HEK293T (cell line): ENCODE results near the gene MRPS7.

Experiments used
- CTCF ChIA-PET: fragments of 350-600 bp; formaldehyde crosslinking; extraction: SDS; loops from one replicate; lab custom pipeline; 2021; ENCODE audit warnings: antibody characterized with exemption, inconsistent platforms; lab: Yijun Ruan, JAX
- POLR2A ChIA-PET: fragments of 350-600 bp; formaldehyde crosslinking; extraction: SDS; loops from one replicate; lab custom pipeline; 2020; ENCODE audit warnings: antibody characterized with exemption, inconsistent platforms; lab: Yijun Ruan, JAX
- DNase-seq: peaks from one replicate; pipeline ENCODE4 v3.0.0; 2012; ENCODE audit warnings: mixed read lengths; ENCODE audit errors: extremely low spot score
- ARNT ChIP-seq: fragments of 450-650 bp; IDR thresholded peaks from 2 replicates; pipeline ENCODE4 v1.6.1; 2017; ENCODE audit warnings: mild to moderate bottlenecking
- BHLHE40 ChIP-seq: fragments of 450-650 bp; IDR thresholded peaks from 2 replicates; pipeline ENCODE4 v1.6.1; 2016; ENCODE audit warnings: mild to moderate bottlenecking, moderate library complexity, borderline replicate concordance
- CTBP1 ChIP-seq: fragments of 450-650 bp; IDR thresholded peaks from 2 replicates; pipeline ENCODE4 v1.6.1; 2016; ENCODE audit warnings: borderline replicate concordance
- ELF4 ChIP-seq: fragments of 450-650 bp; IDR thresholded peaks from 2 replicates; pipeline ENCODE4 v1.6.1; 2017; ENCODE audit warnings: antibody characterized with exemption
- FOXA1 ChIP-seq: fragments of 450-650 bp; IDR thresholded peaks from 2 replicates; pipeline ENCODE4 v1.6.1; 2016; ENCODE audit warnings: mild to moderate bottlenecking
- FOXK2 ChIP-seq: fragments of 450-650 bp; IDR thresholded peaks from 2 replicates; pipeline ENCODE4 v1.6.1; 2016; ENCODE audit warnings: mild to moderate bottlenecking
- FOXM1 ChIP-seq: fragments of 450-650 bp; IDR thresholded peaks from 2 replicates; pipeline ENCODE4 v1.6.1; 2017; ENCODE audit warnings: mild to moderate bottlenecking, borderline replicate concordance
- HDGF ChIP-seq: fragments of 450-650 bp; IDR thresholded peaks from 2 replicates; pipeline ENCODE4 v1.6.1; 2017; ENCODE audit warnings: antibody characterized with exemption, borderline replicate concordance
- L3MBTL2 ChIP-seq: fragments of 450-650 bp; conservative IDR thresholded peaks from 2 replicates; pipeline ENCODE4 v1.6.1; 2016; ENCODE audit warnings: mild to moderate bottlenecking
- LEF1 ChIP-seq: fragments of 450-650 bp; IDR thresholded peaks from 2 replicates; pipeline ENCODE4 v1.6.1; 2017; ENCODE audit warnings: mild to moderate bottlenecking, borderline replicate concordance
- NFRKB ChIP-seq: fragments of 450-650 bp; IDR thresholded peaks from 2 replicates; pipeline ENCODE4 v1.6.1; 2016; ENCODE audit warnings: mild to moderate bottlenecking, moderate library complexity
- SP1 ChIP-seq: fragments of 450-650 bp; IDR thresholded peaks from 2 replicates; pipeline ENCODE4 v1.6.1; 2017
- SUZ12 ChIP-seq: fragments of 450-650 bp; IDR thresholded peaks from 2 replicates; pipeline ENCODE4 v1.6.1; 2016; ENCODE audit warnings: mild to moderate bottlenecking
- TARDBP ChIP-seq: fragments of 450-650 bp; IDR thresholded peaks from 2 replicates; pipeline ENCODE4 v1.6.1; 2016
- ZNF384 ChIP-seq: fragments of 450-650 bp; IDR thresholded peaks from 2 replicates; pipeline ENCODE4 v1.6.1; 2016
- TF ChIP-seq, protein P1 (sequence below): fragments of 450-650 bp; IDR thresholded peaks from 2 replicates; pipeline ENCODE4 v1.6.1; 2016

The MRPS7 gene

GRCh38 chr17:75307957-75308731 is 46.5 kb downstream of the MRPS7 start:
- TF ChIP-seq CTBP1 (no peak), SP1 (no peak)
- TF ChIP-seq, protein P1, sequence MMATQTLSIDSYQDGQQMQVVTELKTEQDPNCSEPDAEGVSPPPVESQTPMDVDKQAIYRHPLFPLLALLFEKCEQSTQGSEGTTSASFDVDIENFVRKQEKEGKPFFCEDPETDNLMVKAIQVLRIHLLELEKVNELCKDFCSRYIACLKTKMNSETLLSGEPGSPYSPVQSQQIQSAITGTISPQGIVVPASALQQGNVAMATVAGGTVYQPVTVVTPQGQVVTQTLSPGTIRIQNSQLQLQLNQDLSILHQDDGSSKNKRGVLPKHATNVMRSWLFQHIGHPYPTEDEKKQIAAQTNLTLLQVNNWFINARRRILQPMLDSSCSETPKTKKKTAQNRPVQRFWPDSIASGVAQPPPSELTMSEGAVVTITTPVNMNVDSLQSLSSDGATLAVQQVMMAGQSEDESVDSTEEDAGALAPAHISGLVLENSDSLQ: no peak
- DNase-seq: no peak
- POLR2A ChIA-PET: interaction anchor here (0.9 kb wide), 1 partner anchor 38 kb away, joined by 4 read pairs; no protein-coding TSS in a partner anchor
- CTCF ChIA-PET: interaction anchor here (1.5 kb wide), 1 partner anchor 37 kb away, joined by 4 read pairs; the partner anchor contains the start of gene MIF4GD

DNA sequence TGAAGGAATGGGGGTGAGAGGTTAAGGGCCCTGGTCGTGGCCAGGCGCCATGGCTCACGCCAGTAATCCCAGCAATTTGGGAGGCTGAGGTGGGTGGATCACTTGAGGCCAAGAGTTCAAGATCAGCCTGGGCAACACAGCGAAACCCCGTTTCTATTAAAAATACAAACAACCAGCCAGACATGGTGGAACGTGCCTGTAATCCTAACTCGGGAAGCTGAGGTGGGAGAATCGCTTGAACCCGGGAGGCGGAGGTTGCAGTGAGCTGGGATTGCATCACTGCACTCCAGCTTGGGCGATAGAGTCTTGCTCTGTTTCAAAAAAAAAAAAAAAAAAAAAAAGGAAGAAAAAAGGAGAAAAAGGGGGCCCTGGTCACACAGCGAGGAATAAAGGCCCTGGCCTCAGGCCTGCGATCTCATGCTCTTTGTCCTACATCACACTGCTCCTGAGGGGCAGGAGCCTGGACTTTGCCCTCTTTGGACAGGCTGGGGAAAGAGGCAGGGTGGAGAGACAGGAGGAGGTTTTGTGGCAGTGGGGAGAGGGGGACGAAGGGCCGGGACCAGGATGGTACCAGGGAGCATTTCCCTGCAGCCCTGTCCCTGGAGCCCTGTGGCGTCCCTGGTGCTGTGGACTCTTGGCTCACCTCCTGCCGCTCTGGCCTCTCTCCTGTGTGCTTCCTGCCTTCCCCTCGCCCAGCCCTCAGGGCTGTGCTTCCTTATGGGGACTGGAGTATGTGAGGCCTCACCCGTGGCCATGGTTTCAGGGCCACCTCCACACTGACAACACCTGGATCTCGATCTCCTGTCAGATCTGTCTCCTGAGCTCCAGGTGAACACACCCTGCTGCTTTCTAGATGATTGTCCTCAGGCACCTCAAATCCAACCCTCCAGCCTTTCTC is 47.3 kb downstream of the MRPS7 start:
- TF ChIP-seq SUZ12 (no peak), ARNT (no peak), ELF4 (no peak), ZNF384 (no peak)
- DNase-seq: no peak
- ChIA-PET POLR2A (interaction anchor here (1.0 to 1.2 kb wide), 2 partner anchors 38 to 97 kb away, joined by 3 to 4 read pairs; partner anchors contain the start of genes GRB2 and MIF4GD), CTCF (interaction anchor here (1.5 kb wide), 1 partner anchor 38 kb away, joined by 4 read pairs; the partner anchor contains the start of gene MIF4GD)

GRCh38 chr17:75313941-75314551 is 52.4 kb downstream of the MRPS7 start:
- DNase-seq: no peak

GRCh38 chr17:75315541-75316243 is 54.0 kb downstream of the MRPS7 start:
- TF ChIP-seq FOXK2: no peak
- no peak for TF ChIP-seq LEF1
- no peak for TF ChIP-seq TARDBP
- TF ChIP-seq FOXM1: no peak
- TF ChIP-seq ELF4: no peak
- no peak for TF ChIP-seq CTBP1
- TF ChIP-seq L3MBTL2: no peak
- TF ChIP-seq FOXA1: no peak
- no peak for TF ChIP-seq HDGF
- no peak for TF ChIP-seq NFRKB
- no peak for TF ChIP-seq ZNF384
- no peak for TF ChIP-seq ARNT
- TF ChIP-seq BHLHE40: no peak
- no peak for TF ChIP-seq SUZ12
- ChIA-PET CTCF (interaction anchor here (1.1 to 2.1 kb wide), 2 partner anchors 26 to 45 kb away, joined by 4 to 7 read pairs; partner anchors contain the start of genes MIF4GD and SLC25A19), POLR2A (interaction anchor here (0.7 to 2.3 kb wide), 3 partner anchors 27 to 90 kb away, joined by 3 to 11 read pairs (median 4); partner anchors contain the start of genes GRB2, MIF4GD and SLC25A19)
- no peak for DNase-seq

More at GRCh38 chr17:75313941-75314551, 52.4 kb downstream of the MRPS7 start:
- CTCF ChIA-PET: interaction anchor here (0.5 kb wide), 1 partner anchor 9 kb away, joined by 8 read pairs; no protein-coding TSS in a partner anchor
- no peak for TF ChIP-seq LEF1
- no peak for TF ChIP-seq TARDBP
- TF ChIP-seq FOXK2: no peak
- POLR2A ChIA-PET: no interaction called here
